DMS153 treated with DMSO at 0.1 percent for 48 hours (cell line): ENCODE results near the gene ASPN.

Experiments
- DNase-seq: peaks from one replicate; lab custom pipeline; 2025; ENCODE audit not compliant: unreplicated experiment; lab: John Stamatoyannopoulos, UW

ASPN gene

DNA sequence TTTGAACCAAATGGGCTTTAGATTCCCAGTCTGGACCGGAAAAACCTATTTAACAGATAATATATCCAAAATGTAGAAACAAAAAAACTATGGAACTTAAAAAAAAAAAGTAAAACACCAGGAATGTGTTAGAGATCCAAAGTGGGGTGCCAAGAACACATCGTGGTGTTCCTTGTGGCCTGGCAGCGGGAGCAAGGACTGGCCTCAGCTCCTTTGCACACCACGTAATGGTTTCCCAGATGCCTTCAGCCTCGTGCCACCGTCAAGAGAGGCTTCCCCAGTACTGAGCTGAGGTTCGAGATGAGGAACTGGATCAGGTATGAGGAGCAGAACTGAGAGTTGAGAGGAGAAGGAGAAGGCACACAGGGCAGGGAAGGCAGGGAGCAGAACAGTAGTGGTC, 3.5 kb downstream of the ASPN start:
- no peak for DNase-seq

DNA sequence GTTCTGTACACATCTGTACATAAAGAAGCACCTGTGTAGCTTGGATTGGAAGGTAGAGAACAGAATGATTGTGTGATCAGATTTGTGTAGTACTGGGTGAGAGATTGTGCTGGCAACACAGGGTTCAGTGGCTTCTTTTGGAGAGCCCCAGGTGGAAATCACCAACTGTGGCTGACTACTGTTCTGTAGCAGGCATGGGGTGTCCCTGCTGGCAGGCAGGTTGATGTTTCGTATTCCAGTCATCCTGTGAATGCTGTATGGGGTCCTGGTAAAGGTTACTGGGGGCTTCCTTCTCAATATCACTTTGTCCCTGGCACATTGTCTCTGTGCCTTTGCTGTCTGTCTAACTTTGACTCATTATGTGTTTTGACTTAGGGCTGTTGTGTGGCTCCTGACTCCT, 5.3 kb downstream of the ASPN start:
- no peak for DNase-seq

GRCh38 chr9:92474587-92474986, 7.7 kb downstream of the ASPN start:
- no peak for DNase-seq

- DNase-seq, result no peak
Measured at GRCh38 chr9:92468206-92468605, 14.1 kb downstream of the ASPN start.

DNA sequence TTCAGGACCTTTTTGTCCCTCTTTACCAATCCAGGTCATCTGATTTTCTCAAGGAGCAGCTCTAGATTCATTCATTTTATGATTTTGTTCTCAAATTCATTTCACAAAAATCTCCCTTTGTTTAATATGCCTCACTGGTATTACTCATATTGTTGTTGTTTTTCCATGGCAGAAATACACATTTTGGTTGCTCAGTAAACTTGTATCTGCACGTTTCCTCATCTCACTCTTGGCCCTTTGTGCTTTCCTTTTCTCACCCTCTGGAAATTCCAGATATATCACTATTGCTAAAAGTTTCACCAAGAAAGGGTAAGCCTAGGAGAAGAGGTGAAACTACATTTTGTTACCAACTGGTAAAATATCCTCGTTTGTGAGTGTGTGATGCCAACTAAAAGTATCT, 14.8 kb downstream of the ASPN start:
- no peak for DNase-seq

DNA sequence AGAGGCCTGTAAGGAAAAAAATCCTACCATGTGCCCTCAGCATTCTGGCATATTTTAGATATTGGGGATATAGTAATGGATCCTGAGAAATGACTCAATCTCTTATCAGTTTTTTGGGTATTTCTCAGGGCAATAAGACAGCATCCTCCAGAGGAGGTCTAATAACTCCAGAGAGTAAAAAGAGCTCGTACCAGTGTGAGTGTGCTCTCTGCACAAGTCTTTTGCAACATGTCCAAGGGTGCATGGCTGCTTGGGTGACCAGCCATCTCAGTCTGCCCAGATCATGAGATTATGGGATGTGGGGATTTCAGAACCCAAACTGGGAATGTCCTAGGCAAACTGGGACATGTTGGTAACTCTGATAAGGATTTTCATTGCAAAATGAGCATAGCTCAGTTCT, 15.3 kb downstream of the ASPN start:
- no peak for DNase-seq

DNA sequence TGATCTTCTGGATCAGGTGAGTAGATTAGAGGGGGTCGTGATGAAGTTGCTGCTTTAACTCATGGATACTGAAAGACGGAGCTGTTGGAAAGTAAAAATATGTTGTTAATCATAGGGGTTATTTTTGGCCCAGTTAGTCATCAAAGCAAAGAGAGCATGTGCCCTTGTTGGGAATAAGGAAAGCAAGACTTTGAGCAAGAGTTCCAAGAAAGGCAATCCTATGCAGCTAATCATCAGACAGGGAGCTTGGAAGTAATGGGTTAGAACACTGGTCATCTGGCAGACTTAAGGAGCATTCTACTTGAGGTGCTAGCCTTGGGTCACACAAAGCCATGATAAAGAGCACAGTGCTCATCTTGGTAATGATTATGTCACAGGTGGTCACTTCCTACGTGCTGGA, 18.3 kb downstream of the ASPN start:
- DNase-seq, result no peak

DNA sequence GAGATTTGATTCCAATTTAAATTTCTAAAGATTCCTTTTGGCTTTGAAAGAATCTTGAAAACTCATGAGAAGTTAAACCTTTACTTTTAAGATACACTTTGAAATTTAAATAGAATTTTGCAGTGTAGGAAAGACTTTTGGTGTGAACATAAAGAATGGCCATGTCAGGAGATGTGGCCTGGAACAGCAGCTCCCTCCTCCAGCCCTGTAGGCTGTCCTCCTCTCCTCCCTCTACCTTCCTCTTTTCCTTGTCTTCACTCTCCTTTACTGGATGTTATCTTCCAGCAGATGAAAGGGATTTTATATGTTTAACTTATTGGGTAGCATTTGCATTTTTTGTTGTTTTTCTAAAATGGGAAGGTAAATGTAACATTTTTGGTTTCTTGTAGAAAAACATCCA, 18.9 kb downstream of the ASPN start:
- DNase-seq, result no peak

GRCh38 chr9:92457576-92457975, 24.7 kb downstream of the ASPN start:
- DNase-seq, result no peak

GRCh38 chr9:92455217-92455616, 27.1 kb downstream of the ASPN start:
- no peak for DNase-seq

- no peak for DNase-seq
Measured at GRCh38 chr9:92446536-92446935, 35.8 kb downstream of the ASPN start.

DNA sequence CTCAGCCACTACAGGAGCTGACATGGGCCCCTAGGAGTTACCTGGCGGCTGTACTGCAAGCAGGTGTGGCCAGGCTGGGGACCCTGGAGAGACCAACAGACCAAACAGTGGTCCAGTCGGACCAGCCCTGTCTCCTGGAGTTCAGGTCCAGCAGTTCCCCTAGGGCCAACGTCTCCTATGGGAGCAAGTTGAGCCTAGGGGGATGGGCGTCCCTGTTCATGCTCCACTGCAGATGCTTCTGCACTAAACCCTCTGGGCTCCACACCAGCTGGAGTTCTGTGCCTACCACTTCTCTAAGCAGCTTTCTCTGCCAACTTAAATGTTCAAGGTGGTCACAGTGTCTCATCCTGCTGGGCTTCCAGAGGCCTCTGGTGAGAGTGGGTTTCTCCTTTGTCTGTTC, 37.5 kb downstream of the ASPN start:
- DNase-seq, result no peak

DNA sequence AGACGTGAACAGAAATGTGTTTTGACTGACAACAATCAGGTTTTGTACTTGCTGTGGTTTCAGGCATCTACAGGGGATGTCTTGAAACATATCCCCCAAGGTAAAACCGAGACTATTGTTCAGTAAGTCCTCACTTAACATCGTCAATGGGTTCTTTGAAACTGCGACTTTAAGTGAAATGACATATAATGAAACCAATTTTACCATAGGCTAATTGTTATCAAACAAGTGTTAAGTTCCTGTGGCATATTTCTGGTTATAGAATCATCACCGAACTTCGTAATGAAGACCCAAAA, 41.6 kb downstream of the ASPN start:
- DNase-seq, result no peak

DNA sequence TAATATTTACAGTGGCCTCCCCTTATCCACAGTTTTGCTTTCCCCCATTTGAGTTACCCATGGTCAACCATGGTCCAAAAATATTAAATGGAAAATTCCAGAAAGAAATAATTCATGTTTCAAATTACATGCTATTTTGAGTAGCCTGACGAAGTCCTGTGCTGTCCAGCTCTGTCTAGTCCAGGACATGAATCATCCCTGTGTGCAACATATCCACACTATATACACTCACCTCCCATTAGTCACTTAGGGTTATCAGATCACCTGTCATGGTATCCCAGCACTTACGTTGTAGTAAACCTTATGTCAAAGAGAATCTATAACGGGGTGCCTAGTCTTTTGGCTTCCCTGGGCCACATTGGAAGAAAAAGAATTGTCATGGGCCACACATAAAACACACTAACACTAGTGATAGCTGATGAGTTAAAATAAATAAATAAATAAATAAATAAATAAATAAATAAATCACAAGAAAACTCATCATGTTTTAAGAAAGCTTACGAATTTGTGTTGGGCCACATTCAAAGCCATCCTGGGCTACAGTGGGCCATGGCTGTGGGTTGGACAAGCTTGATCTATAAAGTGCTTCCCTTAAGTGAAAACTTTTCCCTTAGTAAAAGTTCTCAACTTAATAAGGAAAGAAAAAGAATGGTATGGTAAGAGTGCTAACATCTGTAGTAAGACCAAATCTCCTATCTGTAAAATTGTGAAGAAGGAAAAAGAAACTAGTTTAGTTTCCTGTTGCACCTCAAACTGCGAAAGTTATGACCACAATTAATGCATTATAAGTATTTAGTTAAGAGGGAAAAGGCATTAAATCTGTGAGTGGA, 42.2 kb downstream of the ASPN start:
- DNase-seq, result no peak

DNA sequence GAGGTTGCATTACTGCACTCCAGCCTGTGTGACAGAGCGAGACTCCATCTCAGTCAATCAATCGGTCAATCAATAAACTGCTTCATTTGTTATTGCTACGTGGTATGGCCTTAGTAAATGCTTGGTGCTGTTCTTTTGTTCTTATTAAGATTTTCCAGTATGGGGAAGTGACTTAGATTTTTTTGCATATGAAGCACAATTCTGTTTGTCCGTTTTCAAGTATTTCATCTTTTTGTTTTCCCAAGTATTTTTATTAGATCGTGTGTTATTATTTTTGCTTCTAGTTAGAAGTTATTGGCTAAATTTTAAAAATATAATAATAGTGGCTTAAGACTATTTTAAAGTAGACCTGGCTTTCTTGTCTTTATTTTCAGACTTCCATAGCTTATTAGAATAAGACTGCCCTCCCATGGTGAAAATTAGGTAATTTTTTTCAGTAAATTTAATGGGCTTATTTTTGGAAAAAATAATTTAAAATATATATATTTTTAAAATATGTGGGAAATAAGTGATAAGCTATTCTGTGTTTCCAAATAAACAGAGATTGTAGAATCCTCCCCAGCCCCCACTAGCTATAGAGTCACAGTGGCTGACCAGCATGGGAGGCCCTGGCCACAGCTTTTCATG, 43.3 kb downstream of the ASPN start:
- DNase-seq, result no peak

DNA sequence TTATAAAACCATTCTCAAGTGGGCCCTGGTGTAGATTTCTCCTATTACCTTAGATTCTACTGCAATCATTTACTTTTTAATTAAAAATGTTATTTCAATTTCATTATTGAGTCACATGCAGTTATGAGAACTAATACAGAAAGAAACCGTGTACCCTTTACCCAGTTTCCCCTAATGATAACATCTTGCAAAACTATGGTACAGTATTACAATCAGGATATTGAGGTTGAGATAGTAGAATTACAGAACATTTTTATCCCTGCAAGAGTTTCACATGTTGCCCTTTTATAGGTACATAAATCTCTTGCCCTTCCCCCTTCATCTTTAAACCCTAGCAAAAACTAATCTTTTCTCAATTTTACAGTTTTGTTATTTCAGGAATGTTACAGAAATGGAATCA, 47.0 kb downstream of the ASPN start:
- no peak for DNase-seq

DNA sequence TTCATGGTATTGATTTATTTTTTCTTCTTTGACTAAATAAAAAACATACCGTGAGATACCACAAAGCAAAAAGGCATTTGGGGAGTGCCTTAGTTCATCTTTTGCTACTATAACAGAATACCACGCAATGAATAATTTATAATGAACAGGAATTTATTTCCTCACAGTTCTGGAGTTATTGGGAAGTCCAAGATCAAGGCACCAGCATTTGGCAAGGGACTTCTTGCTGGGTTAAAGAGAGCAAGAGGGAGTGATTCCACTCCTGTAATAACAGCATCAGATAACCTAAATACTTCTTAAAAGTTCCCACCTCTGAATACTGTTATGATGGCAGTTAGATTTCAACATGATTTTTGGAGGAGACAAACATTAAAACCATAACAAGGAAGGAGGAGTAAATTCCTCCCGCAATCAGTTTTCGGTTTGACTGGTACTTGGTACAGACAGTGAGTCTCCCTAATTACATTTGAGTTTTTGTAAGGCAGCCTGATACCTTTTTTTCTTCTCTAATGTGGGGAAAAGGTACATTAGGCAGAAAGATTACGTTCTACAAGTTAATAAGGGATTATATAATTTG, 49.2 kb downstream of the ASPN start:
- DNase-seq, result no peak

DNA sequence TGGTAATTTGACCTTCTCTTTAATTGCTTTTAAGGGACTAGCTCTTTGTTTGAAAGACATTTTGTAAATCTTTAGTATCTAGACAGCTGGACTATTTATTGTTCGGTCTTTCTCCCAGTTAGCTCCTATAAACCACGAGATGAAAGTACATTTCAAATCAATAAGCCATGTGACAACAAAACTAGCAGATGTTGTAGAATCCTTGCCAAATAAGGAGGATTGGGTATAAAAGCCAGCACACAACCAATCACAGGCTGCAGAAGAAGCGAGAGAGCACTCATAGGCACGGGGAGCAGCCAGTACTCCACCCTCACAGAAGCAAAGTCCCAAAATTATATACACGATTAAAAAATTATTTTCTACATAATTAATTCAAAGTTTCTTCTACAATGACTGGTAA, 50.0 kb downstream of the ASPN start:
- no peak for DNase-seq

DNA sequence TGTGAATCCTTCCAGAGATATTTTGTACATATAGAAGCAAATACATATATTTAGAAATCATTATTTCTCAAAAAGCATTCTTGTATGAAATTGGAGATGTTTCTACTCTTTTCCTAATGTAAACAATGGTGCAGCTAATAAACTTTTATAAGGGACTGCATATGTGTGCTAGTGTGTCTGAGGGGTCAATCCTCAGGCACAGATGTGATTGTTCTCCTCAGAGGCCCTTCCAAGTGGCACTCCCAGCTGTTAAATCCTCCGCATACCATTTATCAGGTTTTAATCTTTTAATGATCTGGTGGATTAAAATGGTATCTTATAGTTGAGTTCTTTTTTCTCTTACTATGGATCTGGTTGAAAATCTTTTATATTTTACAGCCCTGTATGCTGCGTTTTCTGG, 52.5 kb downstream of the ASPN start:
- no peak for DNase-seq

DNA sequence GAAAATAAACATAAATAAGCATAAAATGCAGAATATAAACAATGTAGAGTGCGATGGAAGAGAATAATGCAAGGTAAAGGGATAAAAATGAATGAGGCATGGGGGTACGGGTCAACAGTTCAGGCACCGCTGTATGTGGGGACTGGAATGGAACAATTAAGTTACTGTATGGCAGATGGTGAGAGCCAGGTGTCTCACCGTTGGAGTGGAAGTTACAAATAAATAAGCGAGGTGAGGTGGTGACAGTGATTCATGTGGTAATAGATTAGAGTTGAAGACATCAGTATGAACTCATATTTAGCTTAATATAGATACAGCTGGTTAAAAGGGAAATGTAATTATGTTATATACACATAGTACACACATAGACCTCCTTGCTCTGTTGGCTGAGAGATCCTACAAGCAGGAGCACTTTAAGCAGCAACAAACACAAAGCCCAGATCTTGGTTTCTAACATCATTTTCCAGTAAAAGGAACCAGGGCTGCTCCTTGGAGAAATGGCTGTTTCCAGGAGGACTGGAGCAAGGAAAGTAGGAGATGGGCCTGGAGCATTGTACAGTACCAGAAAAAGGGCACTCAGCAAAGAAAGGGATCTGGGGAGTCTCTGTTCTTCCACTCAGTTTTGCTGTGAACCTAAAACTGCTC, 55.7 kb downstream of the ASPN start:
- DNase-seq, result peak; percentile 31

- no peak for DNase-seq
Measured at GRCh38 chr9:92425474-92425873, 56.8 kb downstream of the ASPN start.

- no peak for DNase-seq
Measured at GRCh38 chr9:92424340-92424739, 58.0 kb downstream of the ASPN start, which contains the start of gene OMD. OMD (minus strand) TSS chr9:92424471; CDS start chr9:92417558, 6,913 bp downstream.
